GM19035 (cell line): ENCODE results near the gene TBC1D3K.
"Not testable (repeated sequence)": the region's sequence is repeated elsewhere in the genome, so short reads cannot be mapped to it uniquely, and the experiment has no call there.

ENCODE experiments used
- ATAC-seq: cut with Tn5 transposase; IDR thresholded peaks from one replicate; pipeline ENCODE4 v1.9.1; 2021; ENCODE audit not compliant: unreplicated experiment

TBC1D3K gene

GRCh38 chr17:37924115-37924514 lies at the start of gene TBC1D3K:
Gene TBC1D3K, plus strand, starts transcription at chr17:37924415. Its CDS starts 1,585 bp downstream, at chr17:37926000.
- ATAC-seq, result not testable (repeated sequence)

GRCh38 chr17:37884516-37884915 lies 39.7 kb upstream of the TBC1D3K start:
- no peak for ATAC-seq

DNA sequence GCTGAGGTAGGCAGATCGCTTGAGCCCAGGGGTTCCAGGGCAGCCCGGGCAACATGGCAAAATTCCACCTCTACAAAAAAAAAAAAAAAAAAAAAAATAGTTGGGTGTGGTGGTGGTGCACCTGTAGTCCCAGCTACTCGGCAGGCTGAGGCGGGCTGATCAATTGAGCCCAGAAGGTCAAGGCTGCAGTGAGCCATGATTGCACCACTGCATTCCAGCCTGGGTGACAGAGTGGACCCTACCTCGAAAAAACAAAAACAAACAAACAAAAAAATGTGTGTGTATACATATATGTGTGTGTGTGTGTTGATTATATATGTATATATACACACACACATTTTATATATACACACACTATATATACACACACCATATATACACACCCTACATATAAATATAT lies 39.1 kb upstream of the TBC1D3K start:
- ATAC-seq, result no peak

- no peak for ATAC-seq
Observed at GRCh38 chr17:37888881-37889280, 35.3 kb upstream of the TBC1D3K start.

GRCh38 chr17:37896961-37897360 lies 27.3 kb upstream of the TBC1D3K start:
- ATAC-seq, result not testable (repeated sequence)
